GM21825 (cell line): ENCODE results near the gene VIT.

Experiments used
- ATAC-seq: cut with Tn5 transposase; IDR thresholded peaks from one replicate; pipeline ENCODE4 v1.9.1; 2021; ENCODE audit warnings: mild to moderate bottlenecking, moderate library complexity; ENCODE audit not compliant: unreplicated experiment

Gene VIT

GRCh38 chr2:36756438-36756837 lies 59.9 kb downstream of the VIT start:
- ATAC-seq: no peak

GRCh38 chr2:36762764-36763490 lies 66.4 kb downstream of the VIT start:
- no peak for ATAC-seq

- no peak for ATAC-seq
Measured at GRCh38 chr2:36769106-36769505, 72.6 kb downstream of the VIT start.

GRCh38 chr2:36770542-36771287 lies 74.2 kb downstream of the VIT start:
- ATAC-seq: peak; percentile 74

- ATAC-seq: no peak
Measured at GRCh38 chr2:36771671-36772070, 75.2 kb downstream of the VIT start.

GRCh38 chr2:36773947-36774346 lies 77.4 kb downstream of the VIT start:
- ATAC-seq: no peak

GRCh38 chr2:36775261-36775660 lies 78.8 kb downstream of the VIT start:
- ATAC-seq: no peak

GRCh38 chr2:36775806-36776205 lies 79.3 kb downstream of the VIT start:
- no peak for ATAC-seq

GRCh38 chr2:36777272-36777671 lies 80.8 kb downstream of the VIT start:
- ATAC-seq: no peak

GRCh38 chr2:36777788-36778187 lies 81.3 kb downstream of the VIT start:
- no peak for ATAC-seq

- no peak for ATAC-seq
Measured at GRCh38 chr2:36779462-36779861, 83.0 kb downstream of the VIT start.

- no peak for ATAC-seq
Measured at GRCh38 chr2:36780231-36780839, 83.8 kb downstream of the VIT start.

GRCh38 chr2:36781907-36782720 lies 85.6 kb downstream of the VIT start:
- no peak for ATAC-seq

- ATAC-seq: no peak
Measured at GRCh38 chr2:36783246-36783645, 86.7 kb downstream of the VIT start.

- ATAC-seq: no peak
Measured at GRCh38 chr2:36785179-36785795, 88.8 kb downstream of the VIT start.

GRCh38 chr2:36789181-36789804 lies 92.8 kb downstream of the VIT start:
- no peak for ATAC-seq

- no peak for ATAC-seq
Measured at GRCh38 chr2:36792951-36793350, 96.4 kb downstream of the VIT start.

GRCh38 chr2:36797324-36798070 lies 101.0 kb downstream of the VIT start:
- ATAC-seq: no peak

- ATAC-seq: no peak
Measured at GRCh38 chr2:36798724-36799123, 102.2 kb downstream of the VIT start.

GRCh38 chr2:36800381-36800780 lies 103.9 kb downstream of the VIT start:
- ATAC-seq: no peak
